ENCODE data around the gene DNAAF1.
A peak's percentile ranks its signal among the peaks of the same experiment; 100 is the strongest.

The DNAAF1 gene

DNA sequence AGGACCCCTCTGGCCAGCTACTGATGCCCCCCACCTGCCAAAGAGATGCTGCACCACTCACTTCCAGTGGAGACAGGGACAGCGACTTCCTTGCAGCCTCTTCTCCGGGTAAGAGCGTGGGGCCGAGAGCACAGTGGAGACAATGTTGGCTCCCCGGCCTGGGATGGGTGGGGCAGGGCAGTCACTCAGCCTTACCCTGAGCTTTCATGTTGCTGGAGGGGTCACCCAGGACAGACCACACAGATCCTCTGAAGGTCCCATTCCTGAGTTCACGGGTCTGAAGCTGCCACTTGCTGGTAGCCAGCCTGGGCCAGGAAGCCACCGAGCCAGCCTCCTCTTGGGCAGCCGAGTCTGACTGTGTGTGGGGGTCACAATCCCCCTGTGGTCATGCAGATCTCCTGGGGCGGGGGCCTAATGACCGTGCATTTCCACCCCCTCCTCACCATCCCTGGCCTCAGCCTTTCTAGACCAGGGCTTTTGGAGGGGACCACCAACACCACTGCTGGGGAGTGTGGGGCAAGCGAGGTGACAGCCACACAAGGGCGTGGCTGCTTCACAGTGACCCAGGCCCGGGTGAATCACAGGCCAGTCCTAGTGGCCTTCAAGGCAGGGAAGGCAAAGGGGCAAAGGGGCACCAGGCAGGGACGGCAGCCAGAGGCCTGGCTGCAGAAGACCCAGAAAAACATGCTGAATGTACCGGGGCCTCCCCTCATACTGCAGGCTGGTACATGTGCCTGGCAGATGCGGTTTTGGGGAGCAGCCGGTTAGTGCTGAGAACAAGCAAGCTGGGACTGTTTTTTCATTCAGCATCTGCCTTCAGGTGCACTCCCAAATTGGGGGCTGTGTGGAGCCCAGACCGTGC is 31.3 kb downstream of the DNAAF1 start:
- 72% methylated on average over 18 of the region's 18 CpGs for WGBS
- Histone ChIP-seq H3K14ac (ENCODE audit: low read length in 2 of 2) (peak overlapping the region in 1 of 2 experiments; percentile 86), H2BK12ac (ENCODE audit: low read length in 2 of 2) (peak overlapping the region; percentile 61 to 72), H3K9ac (ENCODE audit: low read length) (peak overlapping the region; percentile 49), H3K4ac (ENCODE audit: low read depth in 1 of 2, low read length in 2 of 2) (peak overlapping the region; percentile 45 to 95), H3K4me3 (ENCODE audit: insufficient read depth in 1 of 2, low read depth in 1 of 2, low read length in 2 of 2) (no peak overlapping the region), H2BK5ac (ENCODE audit: low read depth, low read length, poor library complexity, severe bottlenecking) (no peak overlapping the region), H2BK15ac (ENCODE audit: low read depth, poor library complexity, severe bottlenecking) (peak overlapping the region; percentile 73), H3K9me3 (ENCODE audit: control insufficient read depth, low read length) (no peaks in the 10 kb centered on the region), H4K91ac (ENCODE audit: low read length) (peak overlapping the region; percentile 95), H3K4me2 (ENCODE audit: low read length, poor library complexity, severe bottlenecking) (no peak overlapping the region), H2BK120ac (ENCODE audit: low read depth, low read length) (peak overlapping the region; percentile 67), H4K8ac (ENCODE audit: low read length) (peak overlapping the region; percentile 96), H3K4me1 (ENCODE audit: control insufficient read depth, insufficient read depth, low read depth, low read length) (peaks cover 21% of the 10 kb centered on the region), H2AFZ (ENCODE audit: low read depth, low read length) (no peak overlapping the region), H3K27ac (ENCODE audit: low read length, poor library complexity, severe bottlenecking) (peak overlapping the region; percentile 2), H3K79me1 (replicated peaks; ENCODE audit: low read length, poor library complexity, severe bottlenecking) (peaks cover 7% of the 10 kb centered on the region), H2AK5ac (ENCODE audit: low read length, severe bottlenecking) (no peak overlapping the region), H3K27me3 (ENCODE audit: control insufficient read depth in 1 of 2, insufficient read depth in 1 of 2, low read length in 2 of 2) (peaks cover 0 to 20% of the 10 kb centered on the region in 2 experiments), H3K23ac (ENCODE audit: low read length in 2 of 2) (no peak overlapping the region), H3K36me3 (ENCODE audit: control insufficient read depth in 1 of 2, insufficient read depth in 2 of 2, low read depth in 1 of 2, low read length in 2 of 2) (peaks cover 29 to 35% of the 10 kb centered on the region in 2 experiments), H3K18ac (ENCODE audit: low read depth in 1 of 2, low read length in 2 of 2) (peak overlapping the region; percentile 81 to 93)
- DNase-seq, result no peak

DNA sequence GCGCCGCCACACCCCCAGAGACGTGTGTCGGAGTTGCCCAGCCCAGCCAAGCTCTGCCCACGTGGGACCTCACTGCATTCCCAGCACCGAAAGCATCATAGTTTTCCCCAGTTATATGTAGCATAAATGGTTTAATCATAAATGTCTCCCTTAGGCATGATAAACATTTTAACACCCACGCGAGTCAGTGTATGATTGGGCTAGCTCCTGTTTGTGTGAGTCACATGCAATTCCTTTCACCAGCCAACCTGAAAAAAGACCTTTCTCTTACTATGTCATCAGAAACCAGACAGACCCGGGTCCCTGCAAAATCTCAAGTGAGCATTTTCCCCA is 32.6 kb downstream of the DNAAF1 start:
- no peak overlapping the region for H2BK120ac ChIP-seq (ENCODE audit: low read depth, low read length)
- H3K4me1 ChIP-seq (ENCODE audit: control insufficient read depth, insufficient read depth, low read depth, low read length), result peaks cover 21% of the 10 kb centered on the region
- H3K23ac ChIP-seq (ENCODE audit: low read length in 2 of 2), result no peak overlapping the region
- H3K27ac ChIP-seq (ENCODE audit: low read length, poor library complexity, severe bottlenecking), result peak overlapping the region; percentile 6
- peak overlapping the region; percentile 49 for H3K9ac ChIP-seq (ENCODE audit: low read length)
- H3K4me2 ChIP-seq (ENCODE audit: low read length, poor library complexity, severe bottlenecking), result no peak overlapping the region
- H3K36me3 ChIP-seq (ENCODE audit: control insufficient read depth in 1 of 2, insufficient read depth in 2 of 2, low read depth in 1 of 2, low read length in 2 of 2), result peaks cover 42 to 48% of the 10 kb centered on the region in 2 experiments
- H2AFZ ChIP-seq (ENCODE audit: low read depth, low read length), result no peak overlapping the region
- H2BK5ac ChIP-seq (ENCODE audit: low read depth, low read length, poor library complexity, severe bottlenecking), result no peak overlapping the region
- H4K8ac ChIP-seq (ENCODE audit: low read length), result peak overlapping the region; percentile 42
- WGBS, result 64% methylated on average over 8 of the region's 9 CpGs
- H3K4ac ChIP-seq (ENCODE audit: low read depth in 1 of 2, low read length in 2 of 2), result no peak overlapping the region
- H2AK5ac ChIP-seq (ENCODE audit: low read length, severe bottlenecking), result no peak overlapping the region
- H2BK12ac ChIP-seq (ENCODE audit: low read length in 2 of 2), result peak overlapping the region in 1 of 2 experiments; percentile 59
- peak overlapping the region in 1 of 2 experiments; percentile 25 for H3K18ac ChIP-seq (ENCODE audit: low read depth in 1 of 2, low read length in 2 of 2)
- H3K27me3 ChIP-seq (ENCODE audit: control insufficient read depth in 1 of 2, insufficient read depth in 1 of 2, low read length in 2 of 2), result peaks cover 0 to 9% of the 10 kb centered on the region in 2 experiments
- H3K79me1 ChIP-seq (replicated peaks; ENCODE audit: low read length, poor library complexity, severe bottlenecking), result peaks cover 19% of the 10 kb centered on the region
- no peak overlapping the region for H3K14ac ChIP-seq (ENCODE audit: low read length in 2 of 2)
- no peak overlapping the region for H3K4me3 ChIP-seq (ENCODE audit: insufficient read depth in 1 of 2, low read depth in 1 of 2, low read length in 2 of 2)
- H3K9me3 ChIP-seq (ENCODE audit: control insufficient read depth, low read length), result no peaks in the 10 kb centered on the region
- DNase-seq, result peak; percentile 51
- H4K91ac ChIP-seq (ENCODE audit: low read length), result peak overlapping the region; percentile 55
- H2BK15ac ChIP-seq (ENCODE audit: low read depth, poor library complexity, severe bottlenecking), result no peak overlapping the region

DNA sequence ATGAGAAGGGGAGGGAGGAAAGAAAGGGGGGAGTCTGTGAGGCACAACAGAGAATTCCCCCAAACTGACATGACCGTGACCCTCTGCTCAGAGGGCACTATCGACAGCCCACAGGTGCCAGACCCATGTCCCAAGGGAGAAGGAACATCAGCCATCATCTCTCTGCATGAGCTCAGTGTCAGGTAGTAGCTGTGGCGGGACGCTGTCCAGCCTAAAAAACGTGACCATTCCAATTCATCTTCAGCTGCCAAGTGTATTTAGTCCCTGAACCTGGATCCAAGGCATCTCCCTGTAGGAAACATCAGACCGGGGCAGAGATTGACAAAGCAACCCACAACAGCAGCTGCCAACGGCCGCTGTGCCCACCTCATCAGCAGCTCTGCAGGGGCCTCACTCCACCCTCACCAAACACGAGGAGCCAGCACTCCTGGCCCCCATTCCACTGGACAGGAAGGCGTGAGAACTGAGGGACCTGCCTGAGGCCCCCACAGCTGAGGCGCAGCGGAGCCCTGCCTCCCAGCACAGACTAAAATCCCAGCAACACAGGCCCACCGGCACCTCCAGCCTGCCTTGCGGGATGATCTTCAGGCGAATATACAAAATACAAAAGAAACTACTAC is 33.1 kb downstream of the DNAAF1 start:
- Histone ChIP-seq H2BK15ac (ENCODE audit: low read depth, poor library complexity, severe bottlenecking) (no peak overlapping the region), H3K36me3 (ENCODE audit: control insufficient read depth in 1 of 2, insufficient read depth in 2 of 2, low read depth in 1 of 2, low read length in 2 of 2) (peaks cover 47 to 53% of the 10 kb centered on the region in 2 experiments), H3K23ac (ENCODE audit: low read length in 2 of 2) (no peak overlapping the region), H3K27ac (ENCODE audit: low read length, poor library complexity, severe bottlenecking) (no peak overlapping the region), H3K27me3 (ENCODE audit: control insufficient read depth in 1 of 2, insufficient read depth in 1 of 2, low read length in 2 of 2) (peaks cover 0 to 6% of the 10 kb centered on the region in 2 experiments), H3K14ac (ENCODE audit: low read length in 2 of 2) (no peak overlapping the region), H3K9me3 (ENCODE audit: control insufficient read depth, low read length) (no peaks in the 10 kb centered on the region), H3K4ac (ENCODE audit: low read depth in 1 of 2, low read length in 2 of 2) (no peak overlapping the region), H4K8ac (ENCODE audit: low read length) (peak overlapping the region; percentile 53), H3K4me1 (ENCODE audit: control insufficient read depth, insufficient read depth, low read depth, low read length) (peaks cover 21% of the 10 kb centered on the region), H3K79me1 (replicated peaks; ENCODE audit: low read length, poor library complexity, severe bottlenecking) (peaks cover 25% of the 10 kb centered on the region), H3K9ac (ENCODE audit: low read length) (no peak overlapping the region), H2BK12ac (ENCODE audit: low read length in 2 of 2) (peak overlapping the region in 1 of 2 experiments; percentile 45), H2BK120ac (ENCODE audit: low read depth, low read length) (no peak overlapping the region), H4K91ac (ENCODE audit: low read length) (peak overlapping the region; percentile 34), H2AFZ (ENCODE audit: low read depth, low read length) (no peak overlapping the region), H3K4me3 (ENCODE audit: insufficient read depth in 1 of 2, low read depth in 1 of 2, low read length in 2 of 2) (no peak overlapping the region), H2BK5ac (ENCODE audit: low read depth, low read length, poor library complexity, severe bottlenecking) (no peak overlapping the region), H3K4me2 (ENCODE audit: low read length, poor library complexity, severe bottlenecking) (no peak overlapping the region), H2AK5ac (ENCODE audit: low read length, severe bottlenecking) (no peak overlapping the region), H3K18ac (ENCODE audit: low read depth in 1 of 2, low read length in 2 of 2) (peak overlapping the region in 1 of 2 experiments; percentile 18)
- no peak for DNase-seq
- WGBS, result 97% methylated on average over 15 of the region's 15 CpGs

DNA sequence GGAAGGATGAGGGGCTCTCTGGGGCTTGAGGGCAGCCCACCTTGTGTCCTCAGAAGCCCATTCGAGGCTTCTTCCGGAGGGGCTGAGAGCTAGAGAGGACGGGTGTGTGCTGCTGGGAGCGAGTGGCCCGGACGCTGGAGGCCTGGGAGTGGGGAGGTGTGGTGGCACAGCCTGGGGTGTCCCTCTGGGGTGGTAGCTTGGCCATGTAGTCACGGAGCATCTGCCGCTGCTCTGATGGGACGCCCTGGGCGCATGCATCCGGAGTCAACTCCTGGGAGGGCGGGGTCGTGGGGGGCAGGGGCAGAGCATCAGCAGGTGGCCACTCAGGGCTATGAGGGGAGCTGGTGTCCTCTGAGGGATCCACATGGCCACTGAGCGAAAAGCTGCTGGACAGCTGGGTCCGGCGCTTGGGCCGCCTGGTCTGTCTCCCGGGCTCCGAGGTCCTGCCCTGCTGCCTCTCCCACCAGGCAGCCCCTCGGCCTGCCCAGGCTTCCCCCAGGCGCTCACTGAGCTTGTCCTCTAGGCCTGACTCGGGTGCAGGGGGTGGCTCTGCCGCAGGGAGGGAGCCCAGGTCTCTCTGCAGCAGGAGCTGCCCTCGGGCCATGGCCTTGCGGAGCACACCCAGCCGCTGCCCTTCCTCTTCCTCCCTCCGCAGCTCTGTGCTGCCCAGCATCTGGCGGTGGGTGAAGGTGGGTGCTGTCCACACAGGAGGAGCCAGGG is 33.9 kb downstream of the DNAAF1 start:
- DNase-seq, result no peak
- H3K23ac ChIP-seq (ENCODE audit: low read length in 2 of 2), result no peak overlapping the region
- H4K8ac ChIP-seq (ENCODE audit: low read length), result no peak overlapping the region
- no peak overlapping the region for H3K4ac ChIP-seq (ENCODE audit: low read depth in 1 of 2, low read length in 2 of 2)
- H3K4me1 ChIP-seq (ENCODE audit: control insufficient read depth, insufficient read depth, low read depth, low read length), result peaks cover 21% of the 10 kb centered on the region
- H3K9me3 ChIP-seq (ENCODE audit: control insufficient read depth, low read length), result no peaks in the 10 kb centered on the region
- peaks cover 51 to 61% of the 10 kb centered on the region in 2 experiments for H3K36me3 ChIP-seq (ENCODE audit: control insufficient read depth in 1 of 2, insufficient read depth in 2 of 2, low read depth in 1 of 2, low read length in 2 of 2)
- no peak overlapping the region for H2BK120ac ChIP-seq (ENCODE audit: low read depth, low read length)
- peaks cover 33% of the 10 kb centered on the region for H3K79me1 ChIP-seq (replicated peaks; ENCODE audit: low read length, poor library complexity, severe bottlenecking)
- no peak overlapping the region for H2AFZ ChIP-seq (ENCODE audit: low read depth, low read length)
- no peak overlapping the region for H3K18ac ChIP-seq (ENCODE audit: low read depth in 1 of 2, low read length in 2 of 2)
- WGBS, result 97% methylated on average over 28 of the region's 28 CpGs
- H2AK5ac ChIP-seq (ENCODE audit: low read length, severe bottlenecking), result no peak overlapping the region
- peaks cover 0 to 3% of the 10 kb centered on the region in 2 experiments for H3K27me3 ChIP-seq (ENCODE audit: control insufficient read depth in 1 of 2, insufficient read depth in 1 of 2, low read length in 2 of 2)
- H3K14ac ChIP-seq (ENCODE audit: low read length in 2 of 2), result no peak overlapping the region
- H3K27ac ChIP-seq (ENCODE audit: low read length, poor library complexity, severe bottlenecking), result no peak overlapping the region
- H2BK12ac ChIP-seq (ENCODE audit: low read length in 2 of 2), result no peak overlapping the region
- H2BK5ac ChIP-seq (ENCODE audit: low read depth, low read length, poor library complexity, severe bottlenecking), result no peak overlapping the region
- no peak overlapping the region for H4K91ac ChIP-seq (ENCODE audit: low read length)
- H3K4me2 ChIP-seq (ENCODE audit: low read length, poor library complexity, severe bottlenecking), result no peak overlapping the region
- no peak overlapping the region for H3K4me3 ChIP-seq (ENCODE audit: insufficient read depth in 1 of 2, low read depth in 1 of 2, low read length in 2 of 2)
- H2BK15ac ChIP-seq (ENCODE audit: low read depth, poor library complexity, severe bottlenecking), result no peak overlapping the region
- no peak overlapping the region for H3K9ac ChIP-seq (ENCODE audit: low read length)

All from mesenchymal stem cell (in vitro differentiated cells and primary cell).